DMS114 treated with DMSO at 0.1 percent for 48 hours (cell line): ENCODE results near the gene FNDC3B.

Source experiments
- DNase-seq: peaks from one replicate; lab custom pipeline; 2025; ENCODE audit not compliant: unreplicated experiment; lab: John Stamatoyannopoulos, UW

The FNDC3B gene

GRCh38 chr3:172208586-172209332 is 169.4 kb downstream of the FNDC3B start:
- DNase-seq = no peak

GRCh38 chr3:172209333-172210321 is 170.2 kb downstream of the FNDC3B start:
- DNase-seq = no peak

DNA sequence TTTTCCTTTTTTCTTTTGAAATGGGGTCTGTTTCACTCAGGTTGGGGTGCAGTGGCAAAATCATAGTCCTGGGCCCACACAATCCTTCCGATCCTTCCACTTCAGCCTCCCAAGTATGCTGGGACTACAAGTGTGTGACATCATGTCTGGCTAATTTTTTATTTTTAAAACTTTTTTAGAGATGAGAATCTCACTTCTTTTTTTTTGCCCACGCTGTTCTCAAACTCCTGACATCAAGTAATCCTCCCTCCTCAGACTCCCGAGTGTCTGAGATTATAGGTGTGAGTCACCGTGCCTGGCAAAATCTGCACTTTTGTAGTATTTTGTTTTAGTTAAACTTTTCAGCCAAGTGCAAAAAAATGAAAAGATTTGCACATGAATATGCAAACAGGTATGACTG is 171.0 kb downstream of the FNDC3B start:
- DNase-seq = no peak

- no peak for DNase-seq
Measured at GRCh38 chr3:172211123-172211522, 171.7 kb downstream of the FNDC3B start.

DNA sequence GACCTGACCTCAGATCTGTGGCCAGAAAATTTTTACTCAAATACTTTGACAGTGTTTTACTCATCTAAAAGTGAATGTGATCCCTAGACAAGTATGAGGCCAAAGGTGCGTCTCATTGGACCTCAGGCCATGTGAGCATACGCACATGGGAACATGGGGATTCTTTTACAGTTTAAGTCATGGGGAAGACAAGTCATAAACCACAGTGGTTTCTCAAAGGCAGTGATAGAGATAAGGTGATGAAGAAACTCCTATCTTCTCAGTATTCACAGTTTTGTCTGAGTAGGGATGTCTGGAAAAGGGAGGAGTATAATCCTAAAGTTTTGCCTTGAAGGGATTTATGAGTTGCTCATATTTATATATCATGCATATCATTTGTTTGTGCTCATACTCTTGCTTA is 173.8 kb downstream of the FNDC3B start:
- no peak for DNase-seq

DNA sequence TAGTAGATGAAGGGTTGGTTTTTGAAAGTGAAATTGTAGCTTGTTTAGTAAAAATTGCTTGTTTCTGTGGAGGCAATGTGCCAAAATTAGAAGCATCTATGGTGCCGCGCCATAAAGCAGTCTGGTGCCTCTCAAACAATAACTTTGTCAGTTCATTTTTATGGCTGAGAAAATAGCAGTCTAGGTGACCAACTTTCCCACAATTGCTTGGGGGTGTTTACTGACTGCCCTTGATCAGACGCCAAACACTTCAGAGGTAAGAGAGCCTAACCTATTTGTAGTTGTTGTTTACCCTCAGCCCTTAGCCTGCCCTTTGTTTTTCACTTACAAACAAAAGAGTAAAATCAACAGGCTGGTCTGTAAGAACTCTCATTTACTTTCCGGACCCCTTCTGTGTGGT is 174.5 kb downstream of the FNDC3B start:
- no peak for DNase-seq

- no peak for DNase-seq
Measured at GRCh38 chr3:172216267-172216666, 176.9 kb downstream of the FNDC3B start.

GRCh38 chr3:172216911-172217310 is 177.5 kb downstream of the FNDC3B start:
- DNase-seq = no peak

- no peak for DNase-seq
Measured at GRCh38 chr3:172217877-172218276, 178.5 kb downstream of the FNDC3B start.

DNA sequence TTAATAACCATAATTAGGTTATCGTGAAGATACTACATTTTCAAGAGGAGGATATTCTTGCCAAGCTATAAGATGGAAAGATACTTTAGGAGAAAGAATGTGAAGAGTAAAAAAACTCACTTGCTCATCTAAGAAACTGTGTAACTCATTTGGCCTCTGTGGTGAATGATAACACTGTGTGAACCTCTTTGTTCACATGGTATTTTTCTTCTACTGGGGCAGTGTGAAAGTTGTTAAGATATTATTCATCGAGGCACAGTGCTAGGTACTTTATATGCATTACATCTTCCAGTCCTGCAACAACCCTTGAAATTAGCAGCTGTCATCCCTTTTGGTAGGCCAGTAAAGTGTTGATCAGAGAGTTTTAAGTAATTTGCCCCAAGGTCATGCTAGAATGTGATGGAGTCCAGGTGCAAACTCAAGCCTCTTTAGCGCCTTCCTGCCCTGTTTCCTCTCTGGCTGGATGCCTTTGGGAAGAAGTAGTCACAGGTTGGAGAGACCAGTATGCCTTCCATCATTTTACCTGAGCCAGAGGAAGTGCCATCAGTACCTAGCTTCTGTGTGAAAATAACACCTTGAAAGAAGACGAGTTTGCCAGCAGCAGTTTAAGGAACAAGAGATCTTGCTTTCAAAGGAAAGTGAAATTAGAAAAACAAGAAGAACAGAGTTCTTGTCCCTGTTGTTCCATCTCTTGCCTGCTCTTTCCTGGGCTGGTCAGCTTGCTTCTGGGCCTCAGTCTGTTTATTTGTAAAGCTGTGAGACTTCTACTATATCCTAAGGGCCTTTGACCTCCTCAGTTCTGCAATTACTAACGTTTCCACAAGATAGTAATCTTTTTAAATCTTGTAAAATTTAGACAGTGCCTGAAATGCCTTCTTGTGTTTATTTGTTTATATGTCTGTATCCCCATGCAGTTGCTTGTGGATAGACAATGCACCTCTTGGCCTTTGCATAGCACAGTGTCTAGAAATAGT is 179.3 kb downstream of the FNDC3B start:
- no peak for DNase-seq

GRCh38 chr3:172219750-172220149 is 180.4 kb downstream of the FNDC3B start:
- DNase-seq = no peak

DNA sequence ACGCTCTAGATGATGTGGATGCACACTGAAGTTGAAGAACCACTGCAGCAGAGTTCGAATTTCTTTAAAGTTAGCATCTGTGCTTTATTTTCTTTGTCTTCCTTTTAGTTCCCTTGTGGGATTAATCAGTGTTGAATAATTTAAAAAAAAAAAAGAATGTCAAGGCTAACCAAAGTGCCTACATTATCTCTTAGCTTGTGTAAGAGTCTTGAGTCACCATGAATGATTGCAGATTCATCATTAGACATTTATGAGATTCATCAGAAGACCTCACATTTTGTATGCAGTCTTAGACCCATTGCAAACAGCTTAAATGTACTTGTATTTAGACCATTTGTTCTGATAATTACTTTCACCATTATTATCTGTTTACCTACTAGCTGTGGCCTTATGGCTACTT is 182.2 kb downstream of the FNDC3B start:
- no peak for DNase-seq

DNA sequence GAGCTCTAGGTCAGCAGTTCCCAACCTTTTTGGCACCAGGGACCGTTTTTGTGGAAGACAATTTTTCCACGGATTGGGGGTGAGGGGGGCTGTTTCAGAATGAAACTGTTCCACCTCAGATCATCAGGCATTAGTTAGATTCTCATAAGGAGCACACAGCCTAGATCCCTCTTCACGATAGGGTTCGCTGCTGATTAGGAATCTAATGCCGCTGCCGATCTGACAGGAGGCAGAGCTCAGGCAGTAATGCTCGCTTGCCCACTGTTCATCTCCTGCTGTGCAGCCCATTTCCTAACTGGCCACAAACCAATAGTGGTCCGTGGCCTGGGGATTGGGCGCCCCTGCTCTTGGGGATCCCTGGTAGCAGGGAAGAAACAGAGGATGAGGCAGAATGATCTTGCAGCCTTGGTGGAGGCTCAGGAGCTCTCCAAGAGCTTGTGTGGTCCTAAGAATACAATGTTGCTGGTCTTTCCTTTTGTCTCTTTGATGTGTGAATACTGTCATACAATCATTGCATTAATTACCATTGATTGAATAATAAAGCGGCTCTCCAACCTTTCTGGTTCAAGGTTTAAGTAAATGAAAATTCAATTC is 183.2 kb downstream of the FNDC3B start:
- no peak for DNase-seq

GRCh38 chr3:172223870-172224269 is 184.5 kb downstream of the FNDC3B start:
- no peak for DNase-seq

- DNase-seq = no peak
Measured at GRCh38 chr3:172224560-172225214, 185.3 kb downstream of the FNDC3B start.

DNA sequence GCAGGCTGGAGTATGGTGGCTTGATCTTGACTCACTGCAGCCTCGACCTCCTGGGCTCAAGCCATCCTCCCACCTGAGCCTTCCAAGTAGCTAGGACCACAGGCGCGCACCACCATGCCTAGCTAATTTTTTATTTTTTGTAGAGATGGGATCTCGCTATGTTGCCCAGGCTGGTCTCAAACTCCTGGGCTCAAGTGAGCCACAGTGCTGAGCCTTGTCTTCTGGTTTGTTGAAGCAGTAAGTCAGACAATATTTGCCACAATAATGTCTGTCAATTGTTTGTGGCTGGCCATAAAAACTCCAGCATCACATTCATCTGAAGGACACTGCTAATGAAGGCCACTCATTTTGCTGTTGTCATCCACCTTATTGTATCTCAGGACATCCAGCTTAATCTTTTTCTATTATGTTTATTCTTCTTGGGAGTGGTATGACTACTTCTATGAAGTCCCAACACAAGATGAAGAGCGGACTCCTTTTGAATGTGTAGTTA is 185.9 kb downstream of the FNDC3B start:
- DNase-seq = no peak

GRCh38 chr3:172226831-172227230 is 187.5 kb downstream of the FNDC3B start:
- no peak for DNase-seq

DNA sequence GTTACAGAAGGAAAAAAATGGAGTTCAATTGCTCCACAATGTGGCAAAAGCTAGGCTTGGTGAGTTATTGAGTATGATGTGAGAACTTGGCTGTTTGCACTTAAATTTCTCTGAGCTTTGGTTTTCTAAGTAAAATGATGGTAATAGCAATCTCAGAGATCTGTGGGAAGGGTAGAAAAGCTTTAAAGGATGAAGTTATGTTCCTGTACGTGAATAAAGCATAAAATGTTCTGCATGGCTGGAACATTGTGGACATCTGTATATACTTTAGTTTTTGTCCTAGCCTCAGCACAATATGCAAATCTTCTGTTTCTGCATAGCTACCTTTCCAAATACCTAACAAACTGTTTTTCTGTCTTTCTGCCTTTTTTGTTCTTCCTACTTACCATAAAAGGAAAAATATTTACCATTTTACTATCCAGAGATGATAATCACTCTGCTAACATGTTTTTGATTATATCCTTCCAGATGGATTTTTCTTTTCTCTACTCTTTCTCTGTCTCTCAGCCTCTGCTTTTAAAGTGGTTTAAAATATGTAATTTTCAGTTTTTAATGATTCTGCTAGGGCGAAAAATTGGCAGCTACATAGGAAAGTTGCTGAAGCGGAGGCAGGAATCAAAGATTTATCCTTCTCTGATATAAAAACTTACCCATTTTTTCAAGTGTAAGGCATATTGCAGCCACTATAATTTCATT is 188.1 kb downstream of the FNDC3B start:
- no peak for DNase-seq

DNA sequence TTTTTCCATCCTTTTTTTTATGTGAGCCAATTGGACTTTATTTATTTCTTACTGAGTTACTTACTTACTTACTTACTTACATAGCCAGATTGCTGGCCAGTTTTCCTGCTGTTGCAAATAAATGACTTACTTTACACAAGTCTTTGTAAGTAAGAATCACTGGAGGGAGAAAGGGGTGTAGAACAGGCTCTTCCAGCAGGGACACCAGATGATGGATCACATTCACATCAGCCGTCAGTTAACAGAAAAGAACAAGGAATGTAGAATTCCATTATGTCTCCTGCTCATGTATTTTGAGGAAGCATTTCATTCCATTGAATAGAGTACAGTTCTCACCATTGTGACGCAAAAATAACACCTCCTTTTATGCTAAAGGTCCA is 188.6 kb downstream of the FNDC3B start:
- no peak for DNase-seq
